ENCODE data around the gene BCL7A.

DNA sequence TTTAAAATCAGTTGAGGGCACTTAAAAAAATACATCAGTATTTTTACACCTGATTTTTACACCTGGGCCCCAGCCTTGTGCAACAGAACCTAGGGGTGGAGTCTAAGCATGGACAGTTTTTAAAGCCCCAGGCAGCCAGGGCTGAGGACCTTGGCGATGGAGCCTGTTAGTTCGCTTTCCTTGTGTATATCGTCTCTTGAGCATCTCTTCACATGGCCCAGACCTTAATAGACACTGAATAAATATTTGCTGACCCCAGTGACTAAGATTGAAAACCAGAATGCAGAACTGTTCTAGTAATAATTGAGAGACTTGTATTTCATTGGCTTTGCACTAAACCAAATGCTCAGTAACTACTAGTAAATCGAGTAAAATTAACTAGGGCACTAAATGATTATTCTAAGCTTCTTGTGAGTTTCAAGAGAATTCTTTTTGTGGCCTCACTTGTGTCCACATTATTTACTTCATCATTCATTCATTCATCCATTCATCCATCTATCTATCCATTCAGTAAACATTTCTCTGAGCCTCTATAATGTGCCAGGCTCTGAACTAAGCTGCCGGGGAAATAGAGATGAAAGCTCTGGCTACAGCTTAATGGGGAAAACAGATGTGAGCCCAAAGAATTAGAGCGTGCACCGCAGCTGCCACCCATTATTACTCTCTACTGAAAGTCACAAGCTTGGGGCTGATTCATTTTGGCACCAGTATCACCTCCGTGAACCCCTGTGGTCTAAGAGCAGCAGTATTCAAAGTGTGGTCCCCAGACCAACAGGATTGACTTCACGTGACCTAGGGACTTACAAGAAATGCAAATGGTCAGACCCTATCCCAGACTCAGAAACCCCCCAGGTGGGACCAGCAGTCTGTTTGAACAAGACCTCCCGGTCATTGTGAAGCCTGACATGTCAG, 30.7 kb upstream of the BCL7A start:
- TF ChIP-seq NFIC (IDR thresholded peaks at IDR 0.05; ENCODE audit: low read depth, low read length) (peak; percentile 94), NRF1 (conservative IDR thresholded peaks at IDR 0.05; ENCODE audit: low read depth, low read length) (no peak), TCF12 (IDR thresholded peaks at IDR 0.05; ENCODE audit: low read depth, low read length) (peak; percentile 98), STAT1 (conservative IDR thresholded peaks at IDR 0.05) (no peak), POLR2A (IDR thresholded peaks at IDR 0.05; ENCODE audit: low read depth, low read length) (no peak)
- TF ChIP-seq, protein P1, sequence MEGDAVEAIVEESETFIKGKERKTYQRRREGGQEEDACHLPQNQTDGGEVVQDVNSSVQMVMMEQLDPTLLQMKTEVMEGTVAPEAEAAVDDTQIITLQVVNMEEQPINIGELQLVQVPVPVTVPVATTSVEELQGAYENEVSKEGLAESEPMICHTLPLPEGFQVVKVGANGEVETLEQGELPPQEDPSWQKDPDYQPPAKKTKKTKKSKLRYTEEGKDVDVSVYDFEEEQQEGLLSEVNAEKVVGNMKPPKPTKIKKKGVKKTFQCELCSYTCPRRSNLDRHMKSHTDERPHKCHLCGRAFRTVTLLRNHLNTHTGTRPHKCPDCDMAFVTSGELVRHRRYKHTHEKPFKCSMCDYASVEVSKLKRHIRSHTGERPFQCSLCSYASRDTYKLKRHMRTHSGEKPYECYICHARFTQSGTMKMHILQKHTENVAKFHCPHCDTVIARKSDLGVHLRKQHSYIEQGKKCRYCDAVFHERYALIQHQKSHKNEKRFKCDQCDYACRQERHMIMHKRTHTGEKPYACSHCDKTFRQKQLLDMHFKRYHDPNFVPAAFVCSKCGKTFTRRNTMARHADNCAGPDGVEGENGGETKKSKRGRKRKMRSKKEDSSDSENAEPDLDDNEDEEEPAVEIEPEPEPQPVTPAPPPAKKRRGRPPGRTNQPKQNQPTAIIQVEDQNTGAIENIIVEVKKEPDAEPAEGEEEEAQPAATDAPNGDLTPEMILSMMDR (IDR thresholded peaks at IDR 0.05 in 2 of 3, conservative IDR thresholded peaks at IDR 0.05 in 1 of 3; ENCODE audit: control insufficient read depth in 2 of 3, extremely low read depth in 1 of 3, insufficient read depth in 1 of 3, low read depth in 3 of 3, low read length in 3 of 3): no peak
- TF ChIP-seq, protein P2, sequence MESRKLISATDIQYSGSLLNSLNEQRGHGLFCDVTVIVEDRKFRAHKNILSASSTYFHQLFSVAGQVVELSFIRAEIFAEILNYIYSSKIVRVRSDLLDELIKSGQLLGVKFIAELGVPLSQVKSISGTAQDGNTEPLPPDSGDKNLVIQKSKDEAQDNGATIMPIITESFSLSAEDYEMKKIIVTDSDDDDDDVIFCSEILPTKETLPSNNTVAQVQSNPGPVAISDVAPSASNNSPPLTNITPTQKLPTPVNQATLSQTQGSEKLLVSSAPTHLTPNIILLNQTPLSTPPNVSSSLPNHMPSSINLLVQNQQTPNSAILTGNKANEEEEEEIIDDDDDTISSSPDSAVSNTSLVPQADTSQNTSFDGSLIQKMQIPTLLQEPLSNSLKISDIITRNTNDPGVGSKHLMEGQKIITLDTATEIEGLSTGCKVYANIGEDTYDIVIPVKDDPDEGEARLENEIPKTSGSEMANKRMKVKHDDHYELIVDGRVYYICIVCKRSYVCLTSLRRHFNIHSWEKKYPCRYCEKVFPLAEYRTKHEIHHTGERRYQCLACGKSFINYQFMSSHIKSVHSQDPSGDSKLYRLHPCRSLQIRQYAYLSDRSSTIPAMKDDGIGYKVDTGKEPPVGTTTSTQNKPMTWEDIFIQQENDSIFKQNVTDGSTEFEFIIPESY (IDR thresholded peaks at IDR 0.05): no peak

Measured in GM12878 (cell line).